Smooth muscle cell (in vitro differentiated cells): ENCODE data around the gene PLEKHA3. TPM values are rescaled to one million over a fixed set of nuclear protein-coding genes. Genes with fewer than 3 reads are reported as not detected.

ENCODE experiments used
- DNase-seq: peaks from one replicate; lab custom pipeline; 2025; ENCODE audit not compliant: unreplicated experiment; lab: John Stamatoyannopoulos, UW
- H2AFZ ChIP-seq: fragments of 200-600 bp; sonication (generic); 2 replicates; pipeline ENCODE4 v1.6.0; 2016; ENCODE audit warnings: antibody characterized with exemption, low read depth, mild to moderate bottlenecking
- H3F3A ChIP-seq: fragments of 200-600 bp; sonication (generic); 2 replicates; pipeline ENCODE4 v1.6.0; 2017; ENCODE audit warnings: antibody characterized with exemption, low read depth
- H3K27ac ChIP-seq: fragments of 200-600 bp; sonication (generic); 2 replicates; pipeline ENCODE4 v1.5.1; 2016; ENCODE audit warnings: low read depth, mild to moderate bottlenecking
- H3K27me3 ChIP-seq: fragments of 200-600 bp; sonication (generic); 2 replicates; pipeline ENCODE4 v1.6.1; 2016; ENCODE audit warnings: low read depth, mild to moderate bottlenecking
- H3K36me3 ChIP-seq: fragments of 200-600 bp; sonication (generic); 2 replicates; pipeline ENCODE4 v1.5.1; 2016; ENCODE audit warnings: low read depth
- H3K4me1 ChIP-seq: fragments of 200-600 bp; sonication (generic); 2 replicates; pipeline ENCODE4 v1.5.1; 2016; ENCODE audit warnings: low read depth
- H3K4me2 ChIP-seq: fragments of 200-600 bp; sonication (generic); 2 replicates; pipeline ENCODE4 v1.6.0; 2016; ENCODE audit warnings: mild to moderate bottlenecking
- H3K4me3 ChIP-seq: fragments of 200-600 bp; sonication (generic); 2 replicates; pipeline ENCODE4 v1.5.1; 2016; ENCODE audit warnings: mild to moderate bottlenecking
- H3K79me2 ChIP-seq: fragments of 200-600 bp; sonication (generic); 2 replicates; pipeline ENCODE4 v1.6.0; 2016; ENCODE audit warnings: low read depth, mild to moderate bottlenecking
- H3K9ac ChIP-seq: fragments of 200-600 bp; sonication (generic); 2 replicates; pipeline ENCODE4 v1.6.0; 2016; ENCODE audit warnings: low read depth
- H3K9me3 ChIP-seq: fragments of 200-600 bp; sonication (generic); replicated peaks from 2 replicates; pipeline ENCODE4 v1.5.1; 2016; ENCODE audit warnings: low read depth
- H4K20me1 ChIP-seq: fragments of 200-600 bp; sonication (generic); 2 replicates; pipeline ENCODE4 v1.6.0; 2016; ENCODE audit warnings: low read depth
- CTCF ChIP-seq: fragments of 200-600 bp; sonication (generic); IDR thresholded peaks from 2 replicates; pipeline ENCODE4 v1.5.1; 2017; ENCODE audit warnings: borderline replicate concordance, mild to moderate bottlenecking, antibody characterized with exemption; ENCODE audit not compliant: insufficient read depth, poor library complexity, severe bottlenecking
- WGBS: methylation state at CpG from one replicate; pipeline ENCODE4 v1.1.7; 2016; ENCODE audit warnings: low lambda C conversion rate; 5-methylcytosine and 5-hydroxymethylcytosine counted together
- polyA plus RNA-seq: library from polyadenylated mRNA; unstranded; fragments of >200 nt; fragmentation: Nextera tagmentation; extraction: Ambion mirVana; gene quantifications from 2 replicates; pipeline ENCODE4 v1.2.1, GENCODE V29; 2016
- total RNA-seq: library from RNA; depleted of rRNA; stranded (reverse); fragments of >200 nt; gene quantifications from 2 replicates; pipeline ENCODE4 v1.2.3, GENCODE V29; 2014

PLEKHA3 gene
- total and polyA plus RNA-seq, 2 experiments from 2014 or later, result 9.9 to 37.9 TPM

DNA sequence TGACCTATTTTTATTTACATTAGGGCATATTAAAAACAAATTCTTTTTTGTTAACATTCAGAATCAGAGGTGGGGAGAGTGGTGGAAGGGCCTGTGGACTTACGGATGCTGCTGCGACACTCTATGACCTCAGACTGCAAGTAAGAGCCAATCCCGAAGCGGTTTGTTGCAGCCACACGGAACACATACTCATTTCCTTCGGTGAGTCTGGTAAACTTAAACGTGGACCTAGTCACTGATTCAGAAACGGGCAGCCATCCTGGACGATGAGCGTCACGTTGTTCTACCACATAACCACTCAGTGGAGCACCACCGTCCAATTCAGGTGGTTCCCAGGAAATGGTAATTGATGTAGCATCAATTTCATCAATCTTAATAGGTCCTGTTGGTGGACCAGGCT, 61.9 kb downstream of the PLEKHA3 start:
- Histone ChIP-seq H3K9ac (no peak overlapping the region), H3K27me3 (no peaks in the 10 kb centered on the region), H3K4me3 (no peak overlapping the region), H3K4me2 (no peak overlapping the region), H3K4me1 (no peaks in the 10 kb centered on the region), H2AFZ (no peak overlapping the region), H3K9me3 (no peaks in the 10 kb centered on the region), H4K20me1 (no peaks in the 10 kb centered on the region), H3K79me2 (no peaks in the 10 kb centered on the region), H3K27ac (no peak overlapping the region), H3K36me3 (peaks cover 8% of the 10 kb centered on the region), H3F3A (no peaks in the 10 kb centered on the region)
- WGBS, result 96% methylated on average over 12 of the region's 12 CpGs
- no peak for TF ChIP-seq CTCF
- no peak for DNase-seq

- no peak for DNase-seq
- H4K20me1 ChIP-seq, result no peaks in the 10 kb centered on the region
- no peak overlapping the region for H3K9ac ChIP-seq
- H3F3A ChIP-seq, result no peaks in the 10 kb centered on the region
- peaks cover 4% of the 10 kb centered on the region for H3K36me3 ChIP-seq
- TF ChIP-seq CTCF, result no peak
- H3K4me2 ChIP-seq, result no peak overlapping the region
- H2AFZ ChIP-seq, result no peak overlapping the region
- H3K4me1 ChIP-seq, result no peaks in the 10 kb centered on the region
- H3K9me3 ChIP-seq, result no peaks in the 10 kb centered on the region
- H3K27me3 ChIP-seq, result no peaks in the 10 kb centered on the region
- 95% methylated on average over 5 of the region's 5 CpGs for WGBS
- H3K79me2 ChIP-seq, result no peaks in the 10 kb centered on the region
- no peak overlapping the region for H3K27ac ChIP-seq
- H3K4me3 ChIP-seq, result no peak overlapping the region
Observed at GRCh38 chr2:178542569-178542968, 62.3 kb downstream of the PLEKHA3 start.

- H3K27ac ChIP-seq, result no peak overlapping the region
- H2AFZ ChIP-seq, result no peak overlapping the region
- no peak for DNase-seq
- H3K4me2 ChIP-seq, result no peak overlapping the region
- no peaks in the 10 kb centered on the region for H3K4me1 ChIP-seq
- no peaks in the 10 kb centered on the region for H3F3A ChIP-seq
- no peak for TF ChIP-seq CTCF
- H3K27me3 ChIP-seq, result no peaks in the 10 kb centered on the region
- 93% methylated on average over 2 of the region's 2 CpGs for WGBS
- H3K79me2 ChIP-seq, result no peaks in the 10 kb centered on the region
- no peaks in the 10 kb centered on the region for H3K36me3 ChIP-seq
- H3K4me3 ChIP-seq, result no peak overlapping the region
- H4K20me1 ChIP-seq, result no peaks in the 10 kb centered on the region
- H3K9me3 ChIP-seq, result no peaks in the 10 kb centered on the region
- no peak overlapping the region for H3K9ac ChIP-seq
Observed at GRCh38 chr2:178550352-178550751, 70.1 kb downstream of the PLEKHA3 start.

- no peaks in the 10 kb centered on the region for H3K27me3 ChIP-seq
- no peak for TF ChIP-seq CTCF
- H3K4me3 ChIP-seq, result no peak overlapping the region
- no peak overlapping the region for H2AFZ ChIP-seq
- no peaks in the 10 kb centered on the region for H3F3A ChIP-seq
- H3K9me3 ChIP-seq, result no peaks in the 10 kb centered on the region
- 84% methylated on average over 2 of the region's 2 CpGs for WGBS
- H3K79me2 ChIP-seq, result no peaks in the 10 kb centered on the region
- H3K4me1 ChIP-seq, result no peaks in the 10 kb centered on the region
- no peaks in the 10 kb centered on the region for H4K20me1 ChIP-seq
- no peak for DNase-seq
- H3K27ac ChIP-seq, result no peak overlapping the region
- no peak overlapping the region for H3K9ac ChIP-seq
- no peak overlapping the region for H3K4me2 ChIP-seq
- H3K36me3 ChIP-seq, result no peaks in the 10 kb centered on the region
Observed at GRCh38 chr2:178553047-178553446, 72.8 kb downstream of the PLEKHA3 start.

Other genes starting within 250 kb of the PLEKHA3 start
- 57.5 and 65.0 TPM in 2 replicates for gene PRKRA, start 29.3 kb upstream of the PLEKHA3 start, total RNA-seq
- 45.0 and 48.8 TPM in 2 replicates for gene PRKRA, start 29.3 kb upstream of the PLEKHA3 start, polyA plus RNA-seq
- 1.7 and 3.3 TPM in 2 replicates for gene PJVK, start 29.1 kb upstream of the PLEKHA3 start, total RNA-seq
- 1.9 and 2.7 TPM in 2 replicates for gene PJVK, start 29.1 kb upstream of the PLEKHA3 start, polyA plus RNA-seq
- 125 and 146 TPM in 2 replicates for gene FKBP7, start 1.9 kb upstream of the PLEKHA3 start, total RNA-seq
- 165 and 213 TPM in 2 replicates for gene FKBP7, start 1.9 kb upstream of the PLEKHA3 start, polyA plus RNA-seq